Neural cell (in vitro differentiated cells): Measurements from ENCODE around the gene ZFPL1. TPM values are rescaled to one million over a fixed set of nuclear protein-coding genes. Genes with fewer than 3 reads are reported as not detected.

Experiments used
- H2AFZ ChIP-seq: fragments of 200-600, 300-800 bp; sonication (generic), shearing (Covaris generic); 2 replicates; pipeline ENCODE4 v1.6.0; 2014; ENCODE audit warnings: low read depth, mild to moderate bottlenecking, antibody characterized with exemption, low read length, moderate library complexity
- H3F3A ChIP-seq: fragments of 200-600 bp; shearing (Covaris generic); 2 replicates; pipeline ENCODE4 v1.6.1; 2016; ENCODE audit warnings: mild to moderate bottlenecking, moderate library complexity, mixed read lengths, antibody characterized with exemption, low read length; ENCODE audit not compliant: insufficient read depth, poor library complexity, severe bottlenecking
- H3K27ac ChIP-seq: fragments of 200-600, 300-800 bp; sonication (generic), shearing (Covaris generic); 2 replicates; pipeline ENCODE4 v1.5.1; 2014; ENCODE audit warnings: mild to moderate bottlenecking, low read length, moderate library complexity
- H3K27me3 ChIP-seq: fragments of 300-800, 200-600 bp; sonication (generic), shearing (Covaris generic); 2 replicates; pipeline ENCODE4 v1.6.0; 2014; ENCODE audit warnings: mild to moderate bottlenecking, low read depth, low read length, moderate library complexity; ENCODE audit not compliant: insufficient read depth
- H3K36me3 ChIP-seq: fragments of 300-800, 200-600 bp; sonication (generic), shearing (Covaris generic); 2 replicates; pipeline ENCODE4 v1.5.1; 2014; ENCODE audit warnings: mild to moderate bottlenecking, antibody characterized with exemption, low read length, moderate library complexity; ENCODE audit not compliant: insufficient read depth
- H3K4me2 ChIP-seq: fragments of 300-800, 200-600 bp; sonication (generic), shearing (Covaris generic); 2 replicates; pipeline ENCODE4 v1.6.0; 2014; ENCODE audit warnings: mild to moderate bottlenecking, low read length
- H3K4me3 ChIP-seq: fragments of 300-800, 200-600 bp; sonication (generic), shearing (Covaris generic); 2 replicates; pipeline ENCODE4 v1.5.1; 2014; ENCODE audit warnings: mild to moderate bottlenecking, low read length, moderate library complexity
- H3K79me2 ChIP-seq: fragments of 200-600 bp; shearing (Covaris generic); replicated peaks from 2 replicates; pipeline ENCODE4 v1.6.0; 2014; ENCODE audit warnings: mild to moderate bottlenecking, low read length, moderate library complexity; ENCODE audit not compliant: insufficient read depth
- H3K9ac ChIP-seq: fragments of 300-800, 200-600 bp; sonication (generic), shearing (Covaris generic); 2 replicates; pipeline ENCODE4 v1.6.1; 2016; ENCODE audit warnings: mild to moderate bottlenecking, low read length, mixed read lengths
- H3K9me2 ChIP-seq: fragments of 200-600 bp; shearing (Covaris generic); 2 replicates; pipeline ENCODE4 v1.6.1; 2016; ENCODE audit warnings: mild to moderate bottlenecking, low read length, mixed read lengths; ENCODE audit not compliant: insufficient read depth
- H3K9me3 ChIP-seq: fragments of 200-600, 300-800 bp; sonication (generic), shearing (Covaris generic); 2 replicates; pipeline ENCODE4 v1.6.1; 2016; ENCODE audit warnings: mild to moderate bottlenecking, mixed run types, low read length, moderate library complexity, mixed read lengths
- H4K20me1 ChIP-seq: fragments of 200-600 bp; shearing (Covaris generic); 2 replicates; pipeline ENCODE4 v1.6.1; 2016; ENCODE audit warnings: mild to moderate bottlenecking, mixed run types; ENCODE audit not compliant: insufficient read depth
- EP300 ChIP-seq: fragments of 450-650 bp; conservative IDR thresholded peaks from 2 replicates; pipeline ENCODE4 v1.6.1; 2014; ENCODE audit warnings: antibody characterized with exemption, mild to moderate bottlenecking, moderate library complexity; ENCODE audit not compliant: poor library complexity, severe bottlenecking
- EZH2 ChIP-seq: fragments of 200-600, 300-800 bp; shearing (Covaris generic), sonication (generic); IDR thresholded peaks from 2 replicates; pipeline ENCODE4 v1.6.1; 2014; ENCODE audit warnings: antibody characterized with exemption, low read length, borderline replicate concordance, mild to moderate bottlenecking; ENCODE audit not compliant: insufficient read depth, poor library complexity, severe bottlenecking
- MXI1 ChIP-seq: fragments of 450-650 bp; conservative IDR thresholded peaks from 2 replicates; pipeline ENCODE4 v1.6.1; 2014; ENCODE audit warnings: antibody characterized with exemption, mild to moderate bottlenecking; ENCODE audit not compliant: poor library complexity, severe bottlenecking
- POLR2AphosphoS5 ChIP-seq: IDR thresholded peaks from 2 replicates; pipeline ENCODE4 v1.6.1; 2012
- RAD21 ChIP-seq: fragments of 450-650 bp; conservative IDR thresholded peaks from 2 replicates; pipeline ENCODE4 v1.6.1; 2014; ENCODE audit warnings: antibody characterized with exemption, mild to moderate bottlenecking, moderate library complexity
- REST ChIP-seq: IDR thresholded peaks from 2 replicates; pipeline ENCODE4 v1.6.1; 2012; ENCODE audit warnings: borderline replicate concordance
- SMC3 ChIP-seq: fragments of 450-650 bp; conservative IDR thresholded peaks from 2 replicates; pipeline ENCODE4 v1.6.1; 2014; ENCODE audit warnings: antibody characterized with exemption, mild to moderate bottlenecking, moderate library complexity; ENCODE audit not compliant: poor library complexity
- TAF1 ChIP-seq: IDR thresholded peaks from 2 replicates; pipeline ENCODE4 v1.6.1; 2012; ENCODE audit warnings: low read depth
- polyA plus RNA-seq: library from polyadenylated mRNA; depleted of rRNA; stranded (reverse); fragments of >200 nt; gene quantifications from 2 replicates; pipeline ENCODE4 v1.2.3, GENCODE V29; 2014
- TF ChIP-seq, protein P1 (sequence below): fragments of 450-650 bp; IDR thresholded peaks from 2 replicates; pipeline ENCODE4 v1.5.1; 2014; ENCODE audit warnings: antibody characterized with exemption, mild to moderate bottlenecking, moderate library complexity; ENCODE audit not compliant: poor library complexity, severe bottlenecking

The ZFPL1 gene
- polyA plus RNA-seq, 1 donor from 2014 or later: 42.0 TPM

- H3K4me2 ChIP-seq: no peak overlapping the region
- H3K27me3 ChIP-seq: no peaks in the 10 kb centered on the region
- no peak overlapping the region for H3K27ac ChIP-seq
- no peak overlapping the region for H3K9ac ChIP-seq
- TF ChIP-seq TAF1 (no peak), EZH2 (no peak), POLR2AphosphoS5 (no peak), EP300 (no peak), REST (no peak)
- H3K79me2 ChIP-seq: peaks cover 5% of the 10 kb centered on the region
- H3K9me2 ChIP-seq: no peaks in the 10 kb centered on the region
- no peaks in the 10 kb centered on the region for H3F3A ChIP-seq
- no peaks in the 10 kb centered on the region for H4K20me1 ChIP-seq
- no peaks in the 10 kb centered on the region for H3K36me3 ChIP-seq
- H3K4me3 ChIP-seq: no peak overlapping the region
- H3K9me3 ChIP-seq: no peaks in the 10 kb centered on the region
- no peak overlapping the region for H2AFZ ChIP-seq
Observed at GRCh38 chr11:65100674-65101350, 16.8 kb downstream of the ZFPL1 start.

- Histone ChIP-seq H3K27me3 (no peaks in the 10 kb centered on the region), H4K20me1 (no peaks in the 10 kb centered on the region), H3K36me3 (no peaks in the 10 kb centered on the region), H3K9me3 (no peaks in the 10 kb centered on the region), H2AFZ (no peak overlapping the region), H3K27ac (no peak overlapping the region), H3K4me3 (no peak overlapping the region), H3F3A (no peaks in the 10 kb centered on the region), H3K79me2 (peaks cover 5% of the 10 kb centered on the region), H3K9me2 (no peaks in the 10 kb centered on the region), H3K4me2 (no peak overlapping the region), H3K9ac (no peak overlapping the region)
- no peak for TF ChIP-seq TAF1
- no peak for TF ChIP-seq SMC3
- no peak for TF ChIP-seq REST
- TF ChIP-seq, protein P1, sequence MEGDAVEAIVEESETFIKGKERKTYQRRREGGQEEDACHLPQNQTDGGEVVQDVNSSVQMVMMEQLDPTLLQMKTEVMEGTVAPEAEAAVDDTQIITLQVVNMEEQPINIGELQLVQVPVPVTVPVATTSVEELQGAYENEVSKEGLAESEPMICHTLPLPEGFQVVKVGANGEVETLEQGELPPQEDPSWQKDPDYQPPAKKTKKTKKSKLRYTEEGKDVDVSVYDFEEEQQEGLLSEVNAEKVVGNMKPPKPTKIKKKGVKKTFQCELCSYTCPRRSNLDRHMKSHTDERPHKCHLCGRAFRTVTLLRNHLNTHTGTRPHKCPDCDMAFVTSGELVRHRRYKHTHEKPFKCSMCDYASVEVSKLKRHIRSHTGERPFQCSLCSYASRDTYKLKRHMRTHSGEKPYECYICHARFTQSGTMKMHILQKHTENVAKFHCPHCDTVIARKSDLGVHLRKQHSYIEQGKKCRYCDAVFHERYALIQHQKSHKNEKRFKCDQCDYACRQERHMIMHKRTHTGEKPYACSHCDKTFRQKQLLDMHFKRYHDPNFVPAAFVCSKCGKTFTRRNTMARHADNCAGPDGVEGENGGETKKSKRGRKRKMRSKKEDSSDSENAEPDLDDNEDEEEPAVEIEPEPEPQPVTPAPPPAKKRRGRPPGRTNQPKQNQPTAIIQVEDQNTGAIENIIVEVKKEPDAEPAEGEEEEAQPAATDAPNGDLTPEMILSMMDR: no peak
- TF ChIP-seq MXI1: no peak
- no peak for TF ChIP-seq RAD21
- TF ChIP-seq POLR2AphosphoS5: no peak
- TF ChIP-seq EP300: no peak
- no peak for TF ChIP-seq EZH2
Observed at GRCh38 chr11:65102142-65103095, 18.4 kb downstream of the ZFPL1 start.
